Smooth muscle cell (in vitro differentiated cells): ENCODE data around the gene PACS1. TPM values are rescaled to one million over a fixed set of nuclear protein-coding genes. Genes with fewer than 3 reads are reported as not detected.

Source experiments
- DNase-seq: peaks from one replicate; lab custom pipeline; 2025; ENCODE audit not compliant: unreplicated experiment; lab: John Stamatoyannopoulos, UW
- H2AFZ ChIP-seq: fragments of 200-600 bp; sonication (generic); 2 replicates; pipeline ENCODE4 v1.6.0; 2016; ENCODE audit warnings: antibody characterized with exemption, low read depth, mild to moderate bottlenecking
- H3F3A ChIP-seq: fragments of 200-600 bp; sonication (generic); 2 replicates; pipeline ENCODE4 v1.6.0; 2017; ENCODE audit warnings: antibody characterized with exemption, low read depth
- H3K27ac ChIP-seq: fragments of 200-600 bp; sonication (generic); 2 replicates; pipeline ENCODE4 v1.5.1; 2016; ENCODE audit warnings: low read depth, mild to moderate bottlenecking
- H3K27me3 ChIP-seq: fragments of 200-600 bp; sonication (generic); 2 replicates; pipeline ENCODE4 v1.6.1; 2016; ENCODE audit warnings: low read depth, mild to moderate bottlenecking
- H3K36me3 ChIP-seq: fragments of 200-600 bp; sonication (generic); 2 replicates; pipeline ENCODE4 v1.5.1; 2016; ENCODE audit warnings: low read depth
- H3K4me1 ChIP-seq: fragments of 200-600 bp; sonication (generic); 2 replicates; pipeline ENCODE4 v1.5.1; 2016; ENCODE audit warnings: low read depth
- H3K4me2 ChIP-seq: fragments of 200-600 bp; sonication (generic); 2 replicates; pipeline ENCODE4 v1.6.0; 2016; ENCODE audit warnings: mild to moderate bottlenecking
- H3K4me3 ChIP-seq: fragments of 200-600 bp; sonication (generic); 2 replicates; pipeline ENCODE4 v1.5.1; 2016; ENCODE audit warnings: mild to moderate bottlenecking
- H3K79me2 ChIP-seq: fragments of 200-600 bp; sonication (generic); 2 replicates; pipeline ENCODE4 v1.6.0; 2016; ENCODE audit warnings: low read depth, mild to moderate bottlenecking
- H3K9ac ChIP-seq: fragments of 200-600 bp; sonication (generic); 2 replicates; pipeline ENCODE4 v1.6.0; 2016; ENCODE audit warnings: low read depth
- H3K9me3 ChIP-seq: fragments of 200-600 bp; sonication (generic); replicated peaks from 2 replicates; pipeline ENCODE4 v1.5.1; 2016; ENCODE audit warnings: low read depth
- H4K20me1 ChIP-seq: fragments of 200-600 bp; sonication (generic); 2 replicates; pipeline ENCODE4 v1.6.0; 2016; ENCODE audit warnings: low read depth
- WGBS: methylation state at CpG from one replicate; pipeline ENCODE4 v1.1.7; 2016; ENCODE audit warnings: low lambda C conversion rate; 5-methylcytosine and 5-hydroxymethylcytosine counted together
- polyA plus RNA-seq: library from polyadenylated mRNA; unstranded; fragments of >200 nt; fragmentation: Nextera tagmentation; extraction: Ambion mirVana; gene quantifications from 2 replicates; pipeline ENCODE4 v1.2.1, GENCODE V29; 2016
- total RNA-seq: library from RNA; depleted of rRNA; stranded (reverse); fragments of >200 nt; gene quantifications from 2 replicates; pipeline ENCODE4 v1.2.3, GENCODE V29; 2014
- TF ChIP-seq, protein P1 (sequence below): fragments of 200-600 bp; sonication (generic); IDR thresholded peaks from 2 replicates; pipeline ENCODE4 v1.5.1; 2017; ENCODE audit warnings: borderline replicate concordance, mild to moderate bottlenecking, antibody characterized with exemption; ENCODE audit not compliant: insufficient read depth, poor library complexity, severe bottlenecking

Gene PACS1
- total and polyA plus RNA-seq, 2 experiments from 2014 or later: 87.6 to 140 TPM

DNA sequence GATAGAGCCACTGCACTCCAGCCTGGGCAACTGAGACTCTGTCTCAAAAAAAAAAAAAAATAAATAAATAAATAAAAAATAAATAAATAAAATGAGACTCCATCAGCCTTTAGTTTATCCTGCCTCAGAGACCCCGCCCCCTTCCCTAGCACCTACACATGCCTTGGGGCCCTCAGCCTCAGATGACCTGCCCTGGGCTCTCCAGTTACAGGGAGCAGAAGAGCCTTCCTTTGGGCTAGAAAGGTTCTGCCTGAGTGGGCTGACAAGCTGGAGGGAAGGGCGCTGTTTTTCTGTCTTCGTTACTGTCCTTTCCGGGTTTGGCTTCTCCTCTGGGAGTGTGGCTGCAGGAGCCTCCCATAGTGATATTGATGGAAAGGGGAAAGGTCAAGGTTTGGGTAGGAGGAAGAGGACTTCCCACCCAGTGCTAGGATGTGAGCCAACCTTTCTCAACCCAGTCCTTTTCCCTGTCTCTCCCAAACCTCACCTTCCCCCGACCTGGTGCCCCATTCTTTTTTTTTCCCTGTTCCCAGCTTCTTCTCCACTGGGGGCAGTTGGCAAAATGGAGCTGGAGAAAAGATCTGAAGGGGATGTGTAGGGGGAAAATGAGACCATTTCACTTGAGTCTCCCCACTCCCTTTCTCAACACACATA is 19.4 kb upstream of the PACS1 start:
- Histone ChIP-seq H2AFZ (no peak overlapping the region), H3K79me2 (peaks cover 36% of the 10 kb centered on the region), H3K27ac (peak overlapping the region; percentile 87), H3K4me3 (no peak overlapping the region), H3K9ac (no peak overlapping the region), H3K27me3 (peaks cover 3% of the 10 kb centered on the region), H3K36me3 (no peaks in the 10 kb centered on the region), H3F3A (peaks cover 11% of the 10 kb centered on the region), H3K4me1 (peaks cover 20% of the 10 kb centered on the region), H3K9me3 (no peaks in the 10 kb centered on the region), H3K4me2 (peak overlapping the region; percentile 87), H4K20me1 (no peaks in the 10 kb centered on the region)
- no peak for DNase-seq
- WGBS: 91% methylated on average over 5 of the region's 5 CpGs
- TF ChIP-seq, protein P1, sequence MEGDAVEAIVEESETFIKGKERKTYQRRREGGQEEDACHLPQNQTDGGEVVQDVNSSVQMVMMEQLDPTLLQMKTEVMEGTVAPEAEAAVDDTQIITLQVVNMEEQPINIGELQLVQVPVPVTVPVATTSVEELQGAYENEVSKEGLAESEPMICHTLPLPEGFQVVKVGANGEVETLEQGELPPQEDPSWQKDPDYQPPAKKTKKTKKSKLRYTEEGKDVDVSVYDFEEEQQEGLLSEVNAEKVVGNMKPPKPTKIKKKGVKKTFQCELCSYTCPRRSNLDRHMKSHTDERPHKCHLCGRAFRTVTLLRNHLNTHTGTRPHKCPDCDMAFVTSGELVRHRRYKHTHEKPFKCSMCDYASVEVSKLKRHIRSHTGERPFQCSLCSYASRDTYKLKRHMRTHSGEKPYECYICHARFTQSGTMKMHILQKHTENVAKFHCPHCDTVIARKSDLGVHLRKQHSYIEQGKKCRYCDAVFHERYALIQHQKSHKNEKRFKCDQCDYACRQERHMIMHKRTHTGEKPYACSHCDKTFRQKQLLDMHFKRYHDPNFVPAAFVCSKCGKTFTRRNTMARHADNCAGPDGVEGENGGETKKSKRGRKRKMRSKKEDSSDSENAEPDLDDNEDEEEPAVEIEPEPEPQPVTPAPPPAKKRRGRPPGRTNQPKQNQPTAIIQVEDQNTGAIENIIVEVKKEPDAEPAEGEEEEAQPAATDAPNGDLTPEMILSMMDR: no peak

DNA sequence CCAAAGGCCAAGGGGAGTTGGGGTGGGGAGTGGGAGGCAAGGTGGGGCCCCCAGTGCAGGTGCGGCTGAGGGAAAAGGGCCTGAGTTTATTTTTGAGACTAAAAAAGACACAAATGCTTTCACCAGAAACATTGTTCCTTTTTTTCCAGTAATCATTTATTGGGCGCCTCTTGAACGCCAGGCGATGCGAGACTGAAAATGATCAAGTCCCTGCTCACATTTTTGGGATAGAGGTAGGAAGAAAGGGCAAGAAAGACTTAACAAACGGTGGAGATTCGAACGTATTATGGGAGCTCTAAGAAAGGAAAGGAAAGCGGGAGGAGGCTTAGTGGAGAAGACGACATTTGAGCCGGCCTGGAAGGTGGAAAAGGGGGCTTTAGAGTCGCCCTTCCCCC is 18.7 kb upstream of the PACS1 start:
- no peaks in the 10 kb centered on the region for H3K9me3 ChIP-seq
- peak overlapping the region; percentile 60 for H2AFZ ChIP-seq
- peaks cover 11% of the 10 kb centered on the region for H3F3A ChIP-seq
- H3K79me2 ChIP-seq: peaks cover 42% of the 10 kb centered on the region
- no peak for DNase-seq
- H4K20me1 ChIP-seq: no peaks in the 10 kb centered on the region
- peak overlapping the region; percentile 97 for H3K9ac ChIP-seq
- H3K27ac ChIP-seq: peak overlapping the region; percentile 87
- TF ChIP-seq, protein P1: no peak
- peak overlapping the region; percentile 87 for H3K4me2 ChIP-seq
- peaks cover 20% of the 10 kb centered on the region for H3K4me1 ChIP-seq
- peaks cover 1% of the 10 kb centered on the region for H3K36me3 ChIP-seq
- H3K27me3 ChIP-seq: peaks cover 3% of the 10 kb centered on the region
- peak overlapping the region; percentile 97 for H3K4me3 ChIP-seq
- 27% methylated on average over 11 of the region's 12 CpGs for WGBS

GRCh38 chr11:66051766-66052663 is 18.1 kb upstream of the PACS1 start, which contains the start of gene SF3B2:
TSS of gene SF3B2 (plus strand) at chr11:66052364. CDS start at chr11:66052385, 21 bp downstream.
- H3K36me3 ChIP-seq: peaks cover 8% of the 10 kb centered on the region
- H3K79me2 ChIP-seq: peaks cover 43% of the 10 kb centered on the region
- H3K4me1 ChIP-seq: peaks cover 20% of the 10 kb centered on the region
- DNase-seq: peak; percentile 87
- WGBS: under 1% methylated on average over 79 of the region's 84 CpGs
- no peaks in the 10 kb centered on the region for H3K9me3 ChIP-seq
- peak within 1 kb of the TSS; percentile 97 for H3K4me3 ChIP-seq
- H3K4me2 ChIP-seq: peak within 1 kb of the TSS; percentile 87
- peak within 1 kb of the TSS; percentile 97 for H3K9ac ChIP-seq
- peak within 1 kb of the TSS; percentile 60 for H2AFZ ChIP-seq
- H3F3A ChIP-seq: peaks cover 11% of the 10 kb centered on the region
- TF ChIP-seq, protein P1: no peak
- H3K27me3 ChIP-seq: peaks cover 3% of the 10 kb centered on the region
- no peaks in the 10 kb centered on the region for H4K20me1 ChIP-seq
- H3K27ac ChIP-seq: peak within 1 kb of the TSS; percentile 87
